Fibroblast of lung (primary cell): Measurements from ENCODE around the gene HLA-DRB1. TPM values are rescaled to one million over a fixed set of nuclear protein-coding genes. Genes with fewer than 3 reads are reported as not detected.

Experiments used
- DNase-seq, 2 donors: peaks; one replicate each; pipeline versions ENCODE4 v3.0.0 to v3.0.0-alpha.2; 2010; ENCODE audit warnings: low read depth in 2 of 2
- H2AFZ ChIP-seq: 2 replicates; pipeline ENCODE4 v1.5.1; 2012; ENCODE audit warnings: low read length, control low read depth, inconsistent platforms
- H3K27ac ChIP-seq: 2 replicates; pipeline ENCODE4 v1.5.1; 2011; ENCODE audit warnings: low read length, control low read depth; ENCODE audit not compliant: insufficient read depth
- H3K27me3 ChIP-seq: 2 replicates; pipeline ENCODE4 v1.5.1; 2011; ENCODE audit warnings: mild to moderate bottlenecking, low read length; ENCODE audit not compliant: control insufficient read depth, insufficient read depth
- H3K36me3 ChIP-seq: 2 replicates; pipeline ENCODE4 v1.5.1; 2011; ENCODE audit warnings: low read length; ENCODE audit not compliant: control insufficient read depth, insufficient read depth
- H3K4me1 ChIP-seq: 2 replicates; pipeline ENCODE4 v1.5.1; 2011; ENCODE audit warnings: low read length; ENCODE audit not compliant: control insufficient read depth, insufficient read depth; ENCODE audit errors: extremely low read depth
- H3K4me2 ChIP-seq: 2 replicates; pipeline ENCODE4 v1.5.1; 2011; ENCODE audit warnings: low read length, control low read depth; ENCODE audit not compliant: insufficient read depth; ENCODE audit errors: extremely low read depth
- H3K4me3 ChIP-seq, 4 experiments: fragments of 200-600 bp in 1 of 4; sonication (generic) in 1 of 4; replicated peaks in 1 of 4; 2 replicates each; pipeline ENCODE4 v1.5.1; 2011 to 2016; ENCODE audit warnings: low read length in 4 of 4, low read depth in 3 of 4, mild to moderate bottlenecking in 3 of 4, control low read depth in 2 of 4, inconsistent platforms in 1 of 4, mixed read lengths in 1 of 4; ENCODE audit not compliant: insufficient read depth in 1 of 4; ENCODE audit errors: control extremely low read depth in 1 of 4
- H3K79me2 ChIP-seq: 2 replicates; pipeline ENCODE4 v1.5.1; 2012; ENCODE audit warnings: mild to moderate bottlenecking, low read length, inconsistent platforms; ENCODE audit not compliant: control insufficient read depth, insufficient read depth
- H3K9ac ChIP-seq: 2 replicates; pipeline ENCODE4 v1.5.1; 2011; ENCODE audit warnings: mild to moderate bottlenecking, low read length, control low read depth; ENCODE audit not compliant: insufficient read depth
- H3K9me3 ChIP-seq: 2 replicates; pipeline ENCODE4 v1.5.1; 2012; ENCODE audit warnings: low read depth, low read length; ENCODE audit not compliant: control insufficient read depth, insufficient read depth
- H4K20me1 ChIP-seq: 2 replicates; pipeline ENCODE4 v1.5.1; 2011; ENCODE audit warnings: low read length; ENCODE audit not compliant: control insufficient read depth, insufficient read depth; ENCODE audit errors: extremely low read depth
- EZH2 ChIP-seq: IDR thresholded peaks from 2 replicates; pipeline ENCODE4 v1.5.1; 2012; ENCODE audit warnings: low read length, control low read depth, mild to moderate bottlenecking; ENCODE audit errors: missing control alignments
- polyA plus RNA-seq, 2 donors: library from polyadenylated mRNA; depleted of rRNA in 1 of 2; stranded (reverse) in 1 of 2; unstranded in 1 of 2; fragments of >200 nt; gene quantifications; 2 replicates each; pipeline ENCODE4 v1.2.1, GENCODE V29; 2011 to 2012; ENCODE audit warnings: missing spikeins in 1 of 2
- total RNA-seq: library from RNA; depleted of rRNA; stranded (reverse); fragments of >200 nt; gene quantifications from 2 replicates; pipeline ENCODE4 v1.2.1, GENCODE V29; 2014
- TF ChIP-seq, protein P1 (sequence below), 2 donors: IDR thresholded peaks in 1 of 2; conservative IDR thresholded peaks in 1 of 2; 1 replicate in 1 of 2; 2 replicates in 1 of 2; pipeline ENCODE4 v1.5.1; 2011 to 2012; ENCODE audit warnings: low read length in 2 of 2, control low read depth in 1 of 2, inconsistent platforms in 1 of 2, low read depth in 1 of 2, mild to moderate bottlenecking in 1 of 2

The HLA-DRB1 gene
- total and polyA plus RNA-seq, 2 donors (not counting 1 experiment from before 2014, with no cell fraction given), result under 0.01 to 0.42 TPM

DNA sequence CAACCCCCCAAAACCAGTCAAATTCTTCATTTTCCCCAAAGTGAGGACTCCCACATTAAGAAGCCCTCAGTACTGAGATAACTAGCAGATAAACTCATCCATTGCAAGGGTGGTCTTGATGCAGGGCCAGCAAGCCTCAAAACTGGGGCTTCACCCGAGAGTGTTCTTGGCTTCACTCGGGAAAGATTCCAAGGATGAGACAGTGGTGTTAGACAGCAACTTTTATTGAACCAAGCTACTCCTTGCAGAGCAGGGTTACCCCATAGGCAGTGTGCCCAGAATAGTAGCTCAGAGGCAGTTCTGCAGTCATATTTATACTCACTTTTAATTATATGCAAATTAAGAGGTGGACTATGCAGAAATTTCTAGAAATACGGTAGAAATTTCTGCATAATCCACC, 31.7 kb upstream of the HLA-DRB1 start:
- DNase-seq, result no peak
- Histone ChIP-seq H3K27me3 (no peaks in the 10 kb centered on the region), H2AFZ (no peak overlapping the region), H3K27ac (no peak overlapping the region), H3K9me3 (no peaks in the 10 kb centered on the region), H3K4me1 (no peaks in the 10 kb centered on the region), H3K36me3 (no peaks in the 10 kb centered on the region), H4K20me1 (no peaks in the 10 kb centered on the region), H3K4me3 (no peak overlapping the region), H3K79me2 (no peaks in the 10 kb centered on the region), H3K4me2 (no peak overlapping the region), H3K9ac (no peak overlapping the region)
- TF ChIP-seq EZH2, result no peak
- TF ChIP-seq, protein P1, sequence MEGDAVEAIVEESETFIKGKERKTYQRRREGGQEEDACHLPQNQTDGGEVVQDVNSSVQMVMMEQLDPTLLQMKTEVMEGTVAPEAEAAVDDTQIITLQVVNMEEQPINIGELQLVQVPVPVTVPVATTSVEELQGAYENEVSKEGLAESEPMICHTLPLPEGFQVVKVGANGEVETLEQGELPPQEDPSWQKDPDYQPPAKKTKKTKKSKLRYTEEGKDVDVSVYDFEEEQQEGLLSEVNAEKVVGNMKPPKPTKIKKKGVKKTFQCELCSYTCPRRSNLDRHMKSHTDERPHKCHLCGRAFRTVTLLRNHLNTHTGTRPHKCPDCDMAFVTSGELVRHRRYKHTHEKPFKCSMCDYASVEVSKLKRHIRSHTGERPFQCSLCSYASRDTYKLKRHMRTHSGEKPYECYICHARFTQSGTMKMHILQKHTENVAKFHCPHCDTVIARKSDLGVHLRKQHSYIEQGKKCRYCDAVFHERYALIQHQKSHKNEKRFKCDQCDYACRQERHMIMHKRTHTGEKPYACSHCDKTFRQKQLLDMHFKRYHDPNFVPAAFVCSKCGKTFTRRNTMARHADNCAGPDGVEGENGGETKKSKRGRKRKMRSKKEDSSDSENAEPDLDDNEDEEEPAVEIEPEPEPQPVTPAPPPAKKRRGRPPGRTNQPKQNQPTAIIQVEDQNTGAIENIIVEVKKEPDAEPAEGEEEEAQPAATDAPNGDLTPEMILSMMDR (conservative IDR thresholded peaks at IDR 0.05 in 1 of 2, IDR thresholded peaks at IDR 0.05 in 1 of 2; ENCODE audit: low read depth in 1 of 2, low read length in 2 of 2), result no peak

DNA sequence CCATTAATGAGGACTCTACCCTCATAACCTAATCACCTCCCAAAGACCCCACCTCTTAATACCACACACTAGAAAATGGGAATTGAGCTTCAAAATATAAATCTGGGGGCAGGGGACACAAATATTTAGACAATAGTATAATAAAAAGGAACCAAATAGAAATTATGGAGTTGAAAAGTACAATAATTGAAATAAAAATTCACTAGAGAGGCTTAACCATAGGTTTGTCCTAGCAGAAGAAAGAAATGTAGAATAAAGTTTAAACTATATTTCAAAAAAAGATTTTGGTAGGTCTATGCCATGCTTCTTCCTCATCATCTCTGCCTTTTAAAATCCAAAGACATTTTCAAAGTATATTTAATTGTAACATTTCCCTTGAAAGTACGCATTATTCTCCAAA, 28.1 kb upstream of the HLA-DRB1 start:
- no peak overlapping the region for H3K4me2 ChIP-seq
- H3K4me3 ChIP-seq, result no peak overlapping the region
- H3K27ac ChIP-seq, result no peak overlapping the region
- H2AFZ ChIP-seq, result no peak overlapping the region
- no peaks in the 10 kb centered on the region for H3K27me3 ChIP-seq
- DNase-seq, result no peak
- H3K9me3 ChIP-seq, result no peaks in the 10 kb centered on the region
- no peaks in the 10 kb centered on the region for H3K79me2 ChIP-seq
- H4K20me1 ChIP-seq, result no peaks in the 10 kb centered on the region
- H3K36me3 ChIP-seq, result no peaks in the 10 kb centered on the region
- no peak for TF ChIP-seq EZH2
- TF ChIP-seq, protein P1 (conservative IDR thresholded peaks at IDR 0.05 in 1 of 2, IDR thresholded peaks at IDR 0.05 in 1 of 2; ENCODE audit: low read depth in 1 of 2, low read length in 2 of 2), result no peak
- H3K4me1 ChIP-seq, result no peaks in the 10 kb centered on the region
- H3K9ac ChIP-seq, result no peak overlapping the region

DNA sequence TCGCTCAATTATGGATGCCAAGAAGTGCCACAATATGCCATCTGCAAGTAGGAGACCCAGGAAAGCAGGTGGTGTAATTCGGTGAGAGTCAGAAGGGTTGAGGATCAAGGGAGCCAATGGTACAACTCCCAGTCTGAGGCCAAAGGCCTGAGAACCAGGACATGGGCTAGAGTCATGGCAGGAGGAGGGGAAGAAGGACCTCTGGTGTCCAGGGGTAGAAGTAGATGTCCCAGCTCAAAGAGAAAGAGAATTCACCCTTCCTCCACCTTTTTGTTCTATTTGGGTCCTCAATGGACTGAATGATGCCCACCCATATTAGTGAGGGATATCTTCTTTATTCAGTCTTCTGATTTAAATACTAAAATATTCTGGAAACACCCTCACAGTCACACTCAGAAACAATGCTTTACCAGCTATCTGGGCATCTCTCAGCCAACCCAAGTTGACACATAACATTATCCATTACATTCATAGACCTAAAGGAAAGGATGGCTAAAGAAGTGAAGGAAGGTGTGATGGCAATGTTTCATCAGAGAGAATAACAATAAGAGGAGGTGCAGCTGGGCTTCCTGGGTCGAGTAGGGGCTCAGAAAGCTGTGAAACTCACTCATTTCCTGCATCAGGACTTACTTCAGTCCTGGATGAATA, 26.4 kb upstream of the HLA-DRB1 start:
- no peaks in the 10 kb centered on the region for H3K36me3 ChIP-seq
- TF ChIP-seq, protein P1 (conservative IDR thresholded peaks at IDR 0.05 in 1 of 2, IDR thresholded peaks at IDR 0.05 in 1 of 2; ENCODE audit: low read depth in 1 of 2, low read length in 2 of 2), result no peak
- no peak for TF ChIP-seq EZH2
- DNase-seq, result no peak
- no peak overlapping the region for H3K4me2 ChIP-seq
- H3K79me2 ChIP-seq, result no peaks in the 10 kb centered on the region
- no peak overlapping the region for H3K27ac ChIP-seq
- H3K9me3 ChIP-seq, result no peaks in the 10 kb centered on the region
- no peak overlapping the region for H2AFZ ChIP-seq
- no peak overlapping the region for H3K4me3 ChIP-seq
- no peaks in the 10 kb centered on the region for H3K27me3 ChIP-seq
- H3K4me1 ChIP-seq, result no peaks in the 10 kb centered on the region
- H4K20me1 ChIP-seq, result no peaks in the 10 kb centered on the region
- H3K9ac ChIP-seq, result no peak overlapping the region
